ENCODE measurements around the gene GALNT11.

Gene GALNT11

GRCh38 chr7:152122540-152122939 lies 97.1 kb downstream of the GALNT11 start:
- Histone ChIP-seq H3K9ac (ENCODE audit: low read depth, low read length) (no peak overlapping the region), H2AFZ (ENCODE audit: low read depth, low read length) (no peak overlapping the region), H3K36me3 (ENCODE audit: insufficient read depth, low read length) (peaks cover 86% of the 10 kb centered on the region), H4K20me1 (ENCODE audit: insufficient read depth, low read length) (no peaks in the 10 kb centered on the region), H3K9me3 (ENCODE audit: insufficient read depth, low read length, severe bottlenecking) (no peaks in the 10 kb centered on the region), H3K27me3 (ENCODE audit: insufficient read depth, low read length, poor library complexity) (no peaks in the 10 kb centered on the region), H3K4me3 (ENCODE audit: low read depth in 1 of 2, low read length in 2 of 2) (no peak overlapping the region), H3K4me1 (ENCODE audit: insufficient read depth, low read length) (no peaks in the 10 kb centered on the region), H3K79me2 (ENCODE audit: insufficient read depth, low read length) (no peaks in the 10 kb centered on the region), H3K4me2 (ENCODE audit: insufficient read depth, low read length) (no peak overlapping the region), H3K27ac (ENCODE audit: low read length) (no peak overlapping the region)
- 0 out of 3 replicates have a peak, but pooled peaks have one; percentile 58 for ATAC-seq (ENCODE audit: insufficient read depth, low read depth)
- no peak for TF ChIP-seq CTCF (IDR thresholded peaks at IDR 0.05; ENCODE audit: borderline replicate concordance, extremely low read depth, low read length, poor library complexity, severe bottlenecking)
- TF ChIP-seq EZH2 (IDR thresholded peaks at IDR 0.05; ENCODE audit: borderline replicate concordance, low read depth, low read length, severe bottlenecking): no peak
- no peak for DNase-seq

- Histone ChIP-seq H3K79me2 (ENCODE audit: insufficient read depth, low read length) (no peaks in the 10 kb centered on the region), H3K4me1 (ENCODE audit: insufficient read depth, low read length) (no peaks in the 10 kb centered on the region), H3K36me3 (ENCODE audit: insufficient read depth, low read length) (peaks cover 76% of the 10 kb centered on the region), H3K9me3 (ENCODE audit: insufficient read depth, low read length, severe bottlenecking) (no peaks in the 10 kb centered on the region), H3K4me3 (ENCODE audit: low read depth in 1 of 2, low read length in 2 of 2) (no peak overlapping the region), H2AFZ (ENCODE audit: low read depth, low read length) (no peak overlapping the region), H3K27ac (ENCODE audit: low read length) (no peak overlapping the region), H3K9ac (ENCODE audit: low read depth, low read length) (no peak overlapping the region), H3K27me3 (ENCODE audit: insufficient read depth, low read length, poor library complexity) (no peaks in the 10 kb centered on the region), H3K4me2 (ENCODE audit: insufficient read depth, low read length) (no peak overlapping the region), H4K20me1 (ENCODE audit: insufficient read depth, low read length) (no peaks in the 10 kb centered on the region)
- no peak for TF ChIP-seq EZH2 (IDR thresholded peaks at IDR 0.05; ENCODE audit: borderline replicate concordance, low read depth, low read length, severe bottlenecking)
- no peak for TF ChIP-seq CTCF (IDR thresholded peaks at IDR 0.05; ENCODE audit: borderline replicate concordance, extremely low read depth, low read length, poor library complexity, severe bottlenecking)
- DNase-seq (no peak), ATAC-seq (ENCODE audit: insufficient read depth, low read depth) (no peak)
These were observed 101.3 kb downstream of the GALNT11 start for GRCh38 chr7:152126741-152127140.

- TF ChIP-seq CTCF (IDR thresholded peaks at IDR 0.05; ENCODE audit: borderline replicate concordance, extremely low read depth, low read length, poor library complexity, severe bottlenecking) (no peak), EZH2 (IDR thresholded peaks at IDR 0.05; ENCODE audit: borderline replicate concordance, low read depth, low read length, severe bottlenecking) (no peak)
- no peaks in the 10 kb centered on the region for H3K27me3 ChIP-seq (ENCODE audit: insufficient read depth, low read length, poor library complexity)
- H3K4me2 ChIP-seq (ENCODE audit: insufficient read depth, low read length): no peak overlapping the region
- H3K9ac ChIP-seq (ENCODE audit: low read depth, low read length): no peak overlapping the region
- H3K79me2 ChIP-seq (ENCODE audit: insufficient read depth, low read length): no peaks in the 10 kb centered on the region
- no peak overlapping the region for H2AFZ ChIP-seq (ENCODE audit: low read depth, low read length)
- H3K9me3 ChIP-seq (ENCODE audit: insufficient read depth, low read length, severe bottlenecking): no peaks in the 10 kb centered on the region
- H4K20me1 ChIP-seq (ENCODE audit: insufficient read depth, low read length): no peaks in the 10 kb centered on the region
- no peak overlapping the region for H3K4me3 ChIP-seq (ENCODE audit: low read depth in 1 of 2, low read length in 2 of 2)
- DNase-seq (no peak), ATAC-seq (ENCODE audit: insufficient read depth, low read depth) (no peak)
- peaks cover 78% of the 10 kb centered on the region for H3K36me3 ChIP-seq (ENCODE audit: insufficient read depth, low read length)
- no peaks in the 10 kb centered on the region for H3K4me1 ChIP-seq (ENCODE audit: insufficient read depth, low read length)
- no peak overlapping the region for H3K27ac ChIP-seq (ENCODE audit: low read length)
These were observed 101.8 kb downstream of the GALNT11 start for GRCh38 chr7:152127229-152127628.

- no peak for DNase-seq
- ATAC-seq (ENCODE audit: insufficient read depth, low read depth): no peak
- H3K9me3 ChIP-seq (ENCODE audit: insufficient read depth, low read length, severe bottlenecking): no peaks in the 10 kb centered on the region
- no peak overlapping the region for H3K4me2 ChIP-seq (ENCODE audit: insufficient read depth, low read length)
- H3K4me3 ChIP-seq (ENCODE audit: low read depth in 1 of 2, low read length in 2 of 2): no peak overlapping the region
- H4K20me1 ChIP-seq (ENCODE audit: insufficient read depth, low read length): no peaks in the 10 kb centered on the region
- TF ChIP-seq CTCF (IDR thresholded peaks at IDR 0.05; ENCODE audit: borderline replicate concordance, extremely low read depth, low read length, poor library complexity, severe bottlenecking): no peak
- no peak for TF ChIP-seq EZH2 (IDR thresholded peaks at IDR 0.05; ENCODE audit: borderline replicate concordance, low read depth, low read length, severe bottlenecking)
- no peaks in the 10 kb centered on the region for H3K4me1 ChIP-seq (ENCODE audit: insufficient read depth, low read length)
- H2AFZ ChIP-seq (ENCODE audit: low read depth, low read length): no peak overlapping the region
- no peaks in the 10 kb centered on the region for H3K27me3 ChIP-seq (ENCODE audit: insufficient read depth, low read length, poor library complexity)
- H3K27ac ChIP-seq (ENCODE audit: low read length): no peak overlapping the region
- H3K36me3 ChIP-seq (ENCODE audit: insufficient read depth, low read length): peaks cover 81% of the 10 kb centered on the region
- H3K9ac ChIP-seq (ENCODE audit: low read depth, low read length): no peak overlapping the region
- no peaks in the 10 kb centered on the region for H3K79me2 ChIP-seq (ENCODE audit: insufficient read depth, low read length)
These were observed 102.8 kb downstream of the GALNT11 start for GRCh38 chr7:152128252-152128651.

Data from DND-41 (cell line).